Measurements from ENCODE around the gene POLE. TPM values are rescaled to one million over a fixed set of nuclear protein-coding genes. Genes with fewer than 3 reads are reported as not detected.

Gene POLE
- total RNA-seq, 2 experiments from 2014 or later, result 157 to 230 TPM

DNA sequence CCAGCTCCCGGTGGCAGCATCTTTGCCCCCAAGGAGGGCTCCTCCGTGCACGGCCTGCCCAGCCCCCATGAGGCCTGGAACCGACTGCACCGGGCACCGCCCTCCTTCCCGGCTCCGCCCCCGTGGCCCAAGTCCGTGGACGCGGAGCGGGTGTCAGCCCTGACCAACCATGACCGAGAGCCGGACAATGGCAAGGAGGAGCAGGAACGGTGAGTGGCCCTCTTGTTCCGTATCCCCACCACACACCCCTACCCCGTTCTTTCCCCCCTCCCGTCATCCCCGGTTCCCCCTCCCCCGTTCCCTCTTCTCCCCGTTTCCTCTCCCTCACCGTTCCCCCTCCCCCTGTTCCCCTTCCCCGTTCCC lies 105.1 kb downstream of the POLE start:
- H3K4me1 ChIP-seq (ENCODE audit: insufficient read depth, low read length, poor library complexity, severe bottlenecking), result no peaks in the 10 kb centered on the region
- H3K9me3 ChIP-seq (ENCODE audit: low read length), result no peaks in the 10 kb centered on the region
- intact Hi-C loops (cut with micrococcal nuclease; ENCODE audit: unreplicated experiment), result no loop called here
- no peaks in the 10 kb centered on the region for H3K9me2 ChIP-seq (ENCODE audit: insufficient read depth, low read length)
- H4K20me1 ChIP-seq (ENCODE audit: insufficient read depth, low read length), result no peaks in the 10 kb centered on the region
- ChIA-PET POLR2A (no interaction called here), CTCF (ENCODE audit: unreplicated experiment) (no interaction called here)
- no peaks in the 10 kb centered on the region for H3K79me2 ChIP-seq (ENCODE audit: insufficient read depth, low read depth, low read length)
- H3K27ac ChIP-seq (ENCODE audit: low read depth, low read length, poor library complexity, severe bottlenecking), result no peak overlapping the region
- no TSS peak for BruUV-seq (replicated peaks)
- H2AFZ ChIP-seq (ENCODE audit: low read length), result no peak overlapping the region
- TF ChIP-seq EZH2phosphoT487 (IDR thresholded peaks at IDR 0.05; ENCODE audit: borderline replicate concordance, low read depth, low read length), result no peak
- TF ChIP-seq, protein P1, sequence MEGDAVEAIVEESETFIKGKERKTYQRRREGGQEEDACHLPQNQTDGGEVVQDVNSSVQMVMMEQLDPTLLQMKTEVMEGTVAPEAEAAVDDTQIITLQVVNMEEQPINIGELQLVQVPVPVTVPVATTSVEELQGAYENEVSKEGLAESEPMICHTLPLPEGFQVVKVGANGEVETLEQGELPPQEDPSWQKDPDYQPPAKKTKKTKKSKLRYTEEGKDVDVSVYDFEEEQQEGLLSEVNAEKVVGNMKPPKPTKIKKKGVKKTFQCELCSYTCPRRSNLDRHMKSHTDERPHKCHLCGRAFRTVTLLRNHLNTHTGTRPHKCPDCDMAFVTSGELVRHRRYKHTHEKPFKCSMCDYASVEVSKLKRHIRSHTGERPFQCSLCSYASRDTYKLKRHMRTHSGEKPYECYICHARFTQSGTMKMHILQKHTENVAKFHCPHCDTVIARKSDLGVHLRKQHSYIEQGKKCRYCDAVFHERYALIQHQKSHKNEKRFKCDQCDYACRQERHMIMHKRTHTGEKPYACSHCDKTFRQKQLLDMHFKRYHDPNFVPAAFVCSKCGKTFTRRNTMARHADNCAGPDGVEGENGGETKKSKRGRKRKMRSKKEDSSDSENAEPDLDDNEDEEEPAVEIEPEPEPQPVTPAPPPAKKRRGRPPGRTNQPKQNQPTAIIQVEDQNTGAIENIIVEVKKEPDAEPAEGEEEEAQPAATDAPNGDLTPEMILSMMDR (conservative IDR thresholded peaks at IDR 0.05; ENCODE audit: low read length), result no peak
- H3K4me3 ChIP-seq (ENCODE audit: low read depth, low read length, poor library complexity, severe bottlenecking), result no peak overlapping the region
- no peaks in the 10 kb centered on the region for H3K36me3 ChIP-seq (ENCODE audit: insufficient read depth, low read length)
- H3K4me2 ChIP-seq (ENCODE audit: low read length), result no peak overlapping the region
- no peak for DNase-seq (ENCODE audit: low spot score)

DNA sequence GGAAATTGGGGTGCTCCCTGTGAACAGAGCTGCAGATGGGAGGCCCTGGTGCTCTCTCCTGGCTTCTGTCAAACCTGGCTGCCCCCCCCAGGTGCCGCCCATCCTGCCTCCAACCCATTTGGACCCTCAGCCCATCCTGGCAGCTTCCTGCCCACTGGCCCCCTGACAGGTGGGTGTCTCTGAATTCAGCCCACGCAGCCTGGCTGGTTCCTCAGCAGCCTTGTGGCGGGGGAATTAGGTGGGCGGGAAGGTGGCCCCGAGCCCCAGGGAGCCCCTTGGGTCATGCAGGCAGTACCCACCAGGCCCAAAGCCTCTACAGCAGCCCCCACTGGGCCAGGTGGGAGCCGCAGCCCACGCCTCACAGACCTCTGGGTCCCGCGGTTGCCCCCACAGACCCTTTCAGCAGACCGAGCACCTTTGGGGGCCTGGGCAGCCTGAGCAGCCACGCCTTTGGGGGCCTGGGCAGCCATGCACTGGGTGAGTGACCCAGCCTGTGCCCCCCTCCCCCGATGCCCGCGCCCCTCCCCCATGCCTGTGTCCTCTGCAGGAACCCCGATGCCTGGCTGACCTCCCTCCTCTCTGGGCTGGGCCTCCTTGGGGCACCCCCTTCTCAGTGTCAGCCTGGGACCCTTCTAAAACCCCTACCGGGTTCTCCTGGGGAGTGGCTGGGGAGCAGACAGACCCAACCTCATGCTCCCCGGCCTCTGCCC lies 105.6 kb downstream of the POLE start:
- Histone ChIP-seq H3K4me1 (ENCODE audit: insufficient read depth, low read length, poor library complexity, severe bottlenecking) (no peaks in the 10 kb centered on the region), H3K36me3 (ENCODE audit: insufficient read depth, low read length) (peaks cover 5% of the 10 kb centered on the region; the same call in 1 of the 2 replicates), H3K9me3 (ENCODE audit: low read length) (no peaks in the 10 kb centered on the region), H3K27ac (ENCODE audit: low read depth, low read length, poor library complexity, severe bottlenecking) (no peak overlapping the region), H3K4me3 (ENCODE audit: low read depth, low read length, poor library complexity, severe bottlenecking) (no peak overlapping the region), H2AFZ (ENCODE audit: low read length) (no peak overlapping the region), H3K9me2 (ENCODE audit: insufficient read depth, low read length) (no peaks in the 10 kb centered on the region), H3K4me2 (ENCODE audit: low read length) (no peak overlapping the region), H4K20me1 (ENCODE audit: insufficient read depth, low read length) (no peaks in the 10 kb centered on the region), H3K79me2 (ENCODE audit: insufficient read depth, low read depth, low read length) (no peaks in the 10 kb centered on the region)
- POLR2A ChIA-PET, result no interaction called here
- TF ChIP-seq, protein P1 (conservative IDR thresholded peaks at IDR 0.05; ENCODE audit: low read length), result no peak
- intact Hi-C loops (cut with micrococcal nuclease; ENCODE audit: unreplicated experiment), result no loop called here
- CTCF ChIA-PET (ENCODE audit: unreplicated experiment), result no interaction called here
- DNase-seq (ENCODE audit: low spot score), result no peak
- BruUV-seq (replicated peaks), result no TSS peak

DNA sequence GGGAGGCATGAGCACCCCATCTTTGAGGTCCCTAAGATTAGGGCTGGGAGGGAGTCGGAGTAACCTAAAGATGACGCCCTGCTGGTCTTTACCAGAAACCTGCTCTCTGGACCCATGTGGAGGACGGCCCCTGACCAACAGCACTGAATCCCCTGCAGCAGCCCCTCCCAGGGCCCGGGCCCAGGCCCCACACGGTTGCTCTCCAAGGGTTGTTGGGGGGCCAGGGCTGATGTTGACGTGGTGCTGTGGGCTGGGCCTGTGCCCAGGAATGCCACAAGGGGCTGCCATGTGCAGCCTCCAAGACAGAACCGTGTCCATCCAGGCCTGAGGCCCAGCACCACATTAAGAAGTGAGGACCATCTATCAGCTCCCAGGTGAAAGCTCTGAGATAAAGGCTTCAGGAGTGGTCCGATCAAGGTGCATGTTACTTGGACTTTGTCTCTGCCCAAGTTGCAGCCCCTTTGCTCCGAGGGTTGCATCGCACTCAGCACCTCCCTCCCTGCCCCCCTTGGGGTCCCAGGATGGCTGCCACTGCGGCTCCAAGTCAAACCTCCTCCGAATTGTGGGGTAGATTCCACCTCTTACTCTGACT lies 106.3 kb downstream of the POLE start:
- H3K27ac ChIP-seq (ENCODE audit: low read depth, low read length, poor library complexity, severe bottlenecking), result no peak overlapping the region
- no peak overlapping the region for H3K4me3 ChIP-seq (ENCODE audit: low read depth, low read length, poor library complexity, severe bottlenecking)
- H3K4me1 ChIP-seq (ENCODE audit: insufficient read depth, low read length, poor library complexity, severe bottlenecking), result no peaks in the 10 kb centered on the region
- no peaks in the 10 kb centered on the region for H3K9me3 ChIP-seq (ENCODE audit: low read length)
- CTCF ChIA-PET (ENCODE audit: unreplicated experiment), result no interaction called here
- H4K20me1 ChIP-seq (ENCODE audit: insufficient read depth, low read length), result no peaks in the 10 kb centered on the region
- no peak for DNase-seq (ENCODE audit: low spot score)
- BruUV-seq (replicated peaks), result no TSS peak
- peaks cover 7% of the 10 kb centered on the region; the same call in 1 of the 2 replicates for H3K36me3 ChIP-seq (ENCODE audit: insufficient read depth, low read length)
- intact Hi-C loops (cut with micrococcal nuclease; ENCODE audit: unreplicated experiment), result no loop called here
- H3K9me2 ChIP-seq (ENCODE audit: insufficient read depth, low read length), result no peaks in the 10 kb centered on the region
- no peaks in the 10 kb centered on the region for H3K79me2 ChIP-seq (ENCODE audit: insufficient read depth, low read depth, low read length)
- POLR2A ChIA-PET, result interaction anchor here (1.3 kb wide), 1 partner anchor 15 kb away, joined by 3 read pairs; no protein-coding TSS in a partner anchor
- TF ChIP-seq EZH2phosphoT487 (IDR thresholded peaks at IDR 0.05; ENCODE audit: borderline replicate concordance, low read depth, low read length), result no peak
- TF ChIP-seq, protein P1 (conservative IDR thresholded peaks at IDR 0.05; ENCODE audit: low read length), result no peak
- no peak overlapping the region for H3K4me2 ChIP-seq (ENCODE audit: low read length)
- H2AFZ ChIP-seq (ENCODE audit: low read length), result no peak overlapping the region
